ENCODE data around the gene GRIK5.
"Not testable (repeated sequence)": the region's sequence is repeated elsewhere in the genome, so short reads cannot be mapped to it uniquely, and the experiment has no call there.

The GRIK5 gene

GRCh38 chr19:42108527-42109389 lies 38.8 kb upstream of the GRIK5 start:
- peak; percentile 99 for TF ChIP-seq CTCF (IDR thresholded peaks at IDR 0.05; ENCODE audit: low read depth, low read length)
- H3K27me3 ChIP-seq (ENCODE audit: insufficient read depth, low read depth, severe bottlenecking) = no peaks in the 10 kb centered on the region
- H3K9me3 ChIP-seq (ENCODE audit: severe bottlenecking) = no peaks in the 10 kb centered on the region
- no peak overlapping the region for H3K27ac ChIP-seq
- DNase-seq = peak; percentile 85
- H3K36me3 ChIP-seq = no peaks in the 10 kb centered on the region
- H3K4me3 ChIP-seq (ENCODE audit: low read depth, low read length) = no peak overlapping the region

DNA sequence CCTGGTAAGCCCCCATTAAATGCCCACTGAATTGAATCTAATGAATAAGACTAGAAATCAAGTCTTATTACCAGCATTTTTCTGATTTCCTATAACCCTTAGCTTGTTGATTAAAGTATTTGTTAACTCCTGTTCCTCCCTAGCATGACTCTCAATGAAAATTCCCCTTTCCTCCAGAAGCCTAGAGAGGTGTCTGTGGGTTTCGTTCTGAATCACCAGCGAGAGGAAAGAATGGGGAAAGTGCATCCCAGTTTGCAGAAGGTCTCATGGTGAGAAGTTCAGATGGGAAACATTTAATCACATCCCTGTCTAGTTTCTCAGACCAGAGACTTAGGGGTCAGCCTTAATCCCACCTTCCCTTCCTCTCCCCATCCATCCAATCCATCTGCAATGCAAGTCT lies 35.4 kb upstream of the GRIK5 start:
- Histone ChIP-seq H3K36me3 (no peaks in the 10 kb centered on the region), H3K9me3 (ENCODE audit: severe bottlenecking) (no peaks in the 10 kb centered on the region), H3K27ac (no peak overlapping the region), H3K4me3 (ENCODE audit: low read depth, low read length) (no peak overlapping the region), H3K27me3 (ENCODE audit: insufficient read depth, low read depth, severe bottlenecking) (no peaks in the 10 kb centered on the region)
- DNase-seq = no peak
- no peak for TF ChIP-seq CTCF (IDR thresholded peaks at IDR 0.05; ENCODE audit: low read depth, low read length)

DNA sequence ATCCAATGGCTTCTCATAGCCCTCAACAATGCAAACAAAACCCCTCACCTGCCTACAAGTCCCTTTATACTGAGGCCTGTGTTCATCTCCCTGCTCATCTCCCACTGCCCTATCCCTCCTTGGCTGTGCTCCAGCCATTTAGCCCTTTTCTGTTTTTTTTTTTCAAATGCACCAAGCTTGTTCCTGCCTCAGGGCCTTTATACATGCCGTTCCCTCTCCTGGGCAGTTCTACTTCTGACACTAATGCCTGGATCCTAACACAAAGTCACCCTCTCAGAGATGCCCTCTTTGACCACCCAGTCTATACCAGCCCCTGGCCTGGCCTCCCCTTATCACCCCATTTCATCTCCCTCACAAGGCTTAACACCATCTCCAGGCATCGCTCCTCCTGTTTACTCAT lies 32.9 kb upstream of the GRIK5 start:
- TF ChIP-seq CTCF (IDR thresholded peaks at IDR 0.05; ENCODE audit: low read depth, low read length) = no peak
- Histone ChIP-seq H3K9me3 (ENCODE audit: severe bottlenecking) (no peaks in the 10 kb centered on the region), H3K4me3 (ENCODE audit: low read depth, low read length) (no peak overlapping the region), H3K27ac (no peak overlapping the region), H3K36me3 (no peaks in the 10 kb centered on the region), H3K27me3 (ENCODE audit: insufficient read depth, low read depth, severe bottlenecking) (no peaks in the 10 kb centered on the region)
- no peak for DNase-seq

DNA sequence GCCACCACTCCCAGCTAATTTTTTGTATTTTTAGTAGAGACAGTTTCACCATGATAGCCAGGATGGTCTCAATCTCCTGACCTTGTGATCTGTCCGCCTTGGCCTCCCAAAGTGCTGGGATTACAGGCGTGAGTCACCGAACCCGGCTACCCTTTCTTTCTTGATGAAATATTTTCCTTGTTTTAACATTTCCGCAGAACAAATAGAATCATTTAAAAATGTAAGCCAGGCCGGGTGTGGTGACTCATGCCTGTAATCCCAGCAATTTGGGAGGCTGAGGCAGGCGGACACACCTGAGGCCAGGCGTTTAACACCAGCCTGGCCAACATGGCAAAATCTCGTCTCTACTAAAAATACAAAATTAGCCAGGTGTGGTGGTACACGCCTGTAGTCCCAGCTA lies 30.2 kb upstream of the GRIK5 start:
- not testable (repeated sequence) for H3K9me3 ChIP-seq (ENCODE audit: severe bottlenecking); H3K36me3 ChIP-seq; H3K27ac ChIP-seq; DNase-seq; H3K27me3 ChIP-seq (ENCODE audit: insufficient read depth, low read depth, severe bottlenecking); H3K4me3 ChIP-seq (ENCODE audit: low read depth, low read length)

- no peak overlapping the region for H3K4me3 ChIP-seq (ENCODE audit: low read depth, low read length)
- no peaks in the 10 kb centered on the region for H3K9me3 ChIP-seq (ENCODE audit: severe bottlenecking)
- DNase-seq = no peak
- TF ChIP-seq CTCF (IDR thresholded peaks at IDR 0.05; ENCODE audit: low read depth, low read length) = no peak
- no peaks in the 10 kb centered on the region for H3K27me3 ChIP-seq (ENCODE audit: insufficient read depth, low read depth, severe bottlenecking)
- H3K36me3 ChIP-seq = no peaks in the 10 kb centered on the region
- H3K27ac ChIP-seq = no peak overlapping the region
These were observed 29.4 kb upstream of the GRIK5 start for GRCh38 chr19:42099336-42099925.

DNA sequence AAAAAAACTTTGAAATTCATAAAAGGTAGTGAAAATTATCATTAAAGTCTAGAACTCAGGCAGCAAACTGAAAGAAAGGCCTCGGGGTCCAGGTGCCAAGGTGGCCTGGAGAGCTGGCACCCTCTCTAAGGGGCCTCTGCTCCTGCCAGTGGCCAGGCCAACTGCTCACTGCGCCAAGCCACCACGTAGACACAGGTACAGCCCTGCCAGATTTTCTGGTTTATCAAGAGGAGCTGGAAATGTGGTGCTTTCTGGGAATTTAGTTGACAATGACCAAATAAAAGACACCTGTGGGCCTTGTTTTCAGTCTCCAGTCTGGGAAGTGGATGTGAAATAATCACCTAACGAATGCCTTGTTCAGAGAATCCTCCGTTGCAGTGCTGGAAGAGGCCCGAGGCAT lies 28.8 kb upstream of the GRIK5 start:
- H3K36me3 ChIP-seq = no peaks in the 10 kb centered on the region
- no peak for DNase-seq
- H3K4me3 ChIP-seq (ENCODE audit: low read depth, low read length) = no peak overlapping the region
- no peak for TF ChIP-seq CTCF (IDR thresholded peaks at IDR 0.05; ENCODE audit: low read depth, low read length)
- H3K27ac ChIP-seq = no peak overlapping the region
- no peaks in the 10 kb centered on the region for H3K9me3 ChIP-seq (ENCODE audit: severe bottlenecking)
- H3K27me3 ChIP-seq (ENCODE audit: insufficient read depth, low read depth, severe bottlenecking) = no peaks in the 10 kb centered on the region
